ENCODE results near the gene MYO1H. TPM values are rescaled to one million over a fixed set of nuclear protein-coding genes. Genes with fewer than 3 reads are reported as not detected.
A peak's percentile ranks its signal among the peaks of the same experiment; 100 is the strongest.

The MYO1H gene
- total RNA-seq, 1 experiment from 2014 or later, result not detected

DNA sequence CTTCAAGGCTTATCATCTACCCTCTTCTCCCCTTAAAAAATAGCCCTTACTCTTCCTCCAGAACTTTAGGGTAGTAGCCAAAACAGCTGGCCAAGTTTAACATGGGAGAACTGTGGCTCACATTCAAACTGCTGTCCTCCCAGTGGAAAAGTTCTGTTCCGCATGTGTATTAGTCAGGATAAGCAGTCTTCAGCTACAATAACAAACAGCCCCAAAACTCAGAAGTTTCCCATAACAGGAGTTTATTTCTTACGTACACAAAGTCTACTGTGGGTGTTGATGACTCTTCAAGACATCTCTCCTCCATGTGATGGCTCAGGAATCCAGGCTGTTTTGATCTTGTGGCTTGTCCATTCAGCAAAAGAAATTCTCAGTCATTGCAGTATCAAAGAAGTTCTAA is 35.5 kb downstream of the MYO1H start:
- Mint-ChIP-seq H3K27ac (ENCODE audit: low read depth, unreplicated experiment) (no peak overlapping the region), H3K27me3 (ENCODE audit: insufficient read depth, unreplicated experiment) (peaks cover 39% of the 10 kb centered on the region), H3K4me3 (ENCODE audit: unreplicated experiment) (no peak overlapping the region), H3K9me3 (ENCODE audit: unreplicated experiment) (no peaks in the 10 kb centered on the region), H3K36me3 (ENCODE audit: insufficient read depth, unreplicated experiment) (peaks cover 5% of the 10 kb centered on the region), H3K4me1 (ENCODE audit: insufficient read depth, unreplicated experiment) (peaks cover 11% of the 10 kb centered on the region)
- intact Hi-C loops (cut with micrococcal nuclease), result no loop called here
- TF ChIP-seq CTCF (IDR thresholded peaks at IDR 0.05; ENCODE audit: unreplicated experiment), result no peak
- no peak for DNase-seq (ENCODE audit: unreplicated experiment)
- ChIA-PET POLR2A (interaction anchor here (0.9 kb wide), 1 partner anchor 10 kb away, joined by 3 read pairs; no protein-coding TSS in a partner anchor), CTCF (interaction anchor here (1.1 to 8.6 kb wide), 3 partner anchors 18 to 120 kb away, joined by 3 to 125 read pairs (median 4); no protein-coding TSS in a partner anchor)
- no TSS peak for BruUV-seq (replicated peaks)

GRCh38 chr12:109385339-109386058 is 37.8 kb downstream of the MYO1H start:
- no peaks in the 10 kb centered on the region for H3K9me3 Mint-ChIP-seq (ENCODE audit: unreplicated experiment)
- peak; percentile 52 for DNase-seq (ENCODE audit: unreplicated experiment)
- intact Hi-C loops (cut with micrococcal nuclease), result loop anchor here (1.0 to 5.0 kb wide), 4 partner anchors 121 to 287 kb away; no protein-coding TSS in a partner anchor
- no TSS peak for BruUV-seq (replicated peaks)
- peak overlapping the region; percentile 86 for H3K27ac Mint-ChIP-seq (ENCODE audit: low read depth, unreplicated experiment)
- POLR2A ChIA-PET, result interaction anchor here (0.7 to 1.3 kb wide), 4 partner anchors 8 to 286 kb away, joined by 3 to 13 read pairs (median 4); no protein-coding TSS in a partner anchor
- peaks cover 11% of the 10 kb centered on the region for H3K4me1 Mint-ChIP-seq (ENCODE audit: insufficient read depth, unreplicated experiment)
- CTCF ChIA-PET, result interaction anchor here (0.6 to 8.6 kb wide), 16 partner anchors 9 to 1467 kb away, joined by 3 to 125 read pairs (median 4); partner anchors contain the start of gene ACACB
- H3K4me3 Mint-ChIP-seq (ENCODE audit: unreplicated experiment), result peak overlapping the region; percentile 41
- peak; percentile 67 for TF ChIP-seq CTCF (IDR thresholded peaks at IDR 0.05; ENCODE audit: unreplicated experiment)
- peaks cover 5% of the 10 kb centered on the region for H3K36me3 Mint-ChIP-seq (ENCODE audit: insufficient read depth, unreplicated experiment)
- H3K27me3 Mint-ChIP-seq (ENCODE audit: insufficient read depth, unreplicated experiment), result peaks cover 23% of the 10 kb centered on the region

GRCh38 chr12:109386059-109386433 is 38.3 kb downstream of the MYO1H start:
- ChIA-PET CTCF (interaction anchor here (0.7 to 8.6 kb wide), 12 partner anchors 10 to 284 kb away, joined by 3 to 125 read pairs (median 4); partner anchors contain the start of gene ACACB), POLR2A (interaction anchor here (1.0 to 1.3 kb wide), 2 partner anchors 123 to 287 kb away, joined by 4 to 13 read pairs; no protein-coding TSS in a partner anchor)
- Mint-ChIP-seq H3K4me3 (ENCODE audit: unreplicated experiment) (no peak overlapping the region), H3K9me3 (ENCODE audit: unreplicated experiment) (no peaks in the 10 kb centered on the region), H3K27ac (ENCODE audit: low read depth, unreplicated experiment) (peak overlapping the region; percentile 86), H3K4me1 (ENCODE audit: insufficient read depth, unreplicated experiment) (peaks cover 11% of the 10 kb centered on the region), H3K27me3 (ENCODE audit: insufficient read depth, unreplicated experiment) (peaks cover 24% of the 10 kb centered on the region), H3K36me3 (ENCODE audit: insufficient read depth, unreplicated experiment) (peaks cover 5% of the 10 kb centered on the region)
- intact Hi-C loops (cut with micrococcal nuclease), result loop anchor here (5.0 kb wide), 1 partner anchor 254 kb away; no protein-coding TSS in a partner anchor
- DNase-seq (ENCODE audit: unreplicated experiment), result no peak
- BruUV-seq (replicated peaks), result no TSS peak
- TF ChIP-seq CTCF (IDR thresholded peaks at IDR 0.05; ENCODE audit: unreplicated experiment), result no peak

DNA sequence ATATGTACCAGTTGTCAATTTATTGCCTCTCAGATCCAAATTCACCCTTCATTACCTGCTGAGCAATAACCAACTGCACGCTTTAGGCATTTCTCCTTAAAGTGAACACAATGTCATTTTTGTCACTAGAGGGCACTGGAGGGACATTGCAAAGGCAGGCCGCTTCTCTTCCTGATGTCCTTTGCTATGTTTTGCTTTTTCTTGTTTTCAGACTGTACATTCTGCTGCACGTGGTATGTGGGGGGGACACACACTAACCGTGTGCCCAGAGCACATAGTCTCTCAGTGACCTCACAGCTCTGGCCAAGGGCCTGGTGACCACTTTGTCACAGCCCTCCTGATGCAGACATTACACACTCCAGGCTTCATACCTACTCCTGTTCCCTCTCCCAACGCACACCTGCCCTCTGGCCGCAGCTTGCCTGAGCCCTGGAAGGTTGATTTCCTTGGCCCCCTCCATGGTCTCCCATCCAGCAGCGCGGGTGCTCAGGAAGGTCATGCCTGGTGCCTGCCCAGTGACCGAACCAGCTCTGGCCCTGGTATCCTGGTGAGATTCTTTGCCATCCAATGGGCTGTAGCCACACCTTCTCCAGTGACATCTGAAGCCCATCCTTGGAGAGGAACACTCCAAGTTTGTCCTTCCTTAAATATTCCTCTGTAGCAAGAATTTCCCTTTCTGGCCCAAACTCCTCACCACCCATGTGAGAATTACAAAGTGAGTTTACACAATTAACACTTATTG is 39.9 kb downstream of the MYO1H start:
- intact Hi-C loops (cut with micrococcal nuclease), result loop anchor here (5.0 kb wide), 1 partner anchor 255 kb away; no protein-coding TSS in a partner anchor
- peak; percentile 28 for TF ChIP-seq CTCF (IDR thresholded peaks at IDR 0.05; ENCODE audit: unreplicated experiment)
- no TSS peak for BruUV-seq (replicated peaks)
- ChIA-PET POLR2A (no interaction called here), CTCF (interaction anchor here (0.5 to 5.2 kb wide), 13 partner anchors 12 to 279 kb away, joined by 3 to 116 read pairs (median 3); no protein-coding TSS in a partner anchor)
- peak; percentile 27 for DNase-seq (ENCODE audit: unreplicated experiment)
- Mint-ChIP-seq H3K9me3 (ENCODE audit: unreplicated experiment) (no peaks in the 10 kb centered on the region), H3K4me1 (ENCODE audit: insufficient read depth, unreplicated experiment) (peaks cover 11% of the 10 kb centered on the region), H3K27me3 (ENCODE audit: insufficient read depth, unreplicated experiment) (peaks cover 40% of the 10 kb centered on the region), H3K36me3 (ENCODE audit: insufficient read depth, unreplicated experiment) (peaks cover 5% of the 10 kb centered on the region), H3K4me3 (ENCODE audit: unreplicated experiment) (no peak overlapping the region), H3K27ac (ENCODE audit: low read depth, unreplicated experiment) (no peak overlapping the region)

Measured in MCF 10A (cell line).